Measurements from ENCODE around the gene ADGRF5. TPM values are rescaled to one million over a fixed set of nuclear protein-coding genes. Genes with fewer than 3 reads are reported as not detected.

Gene ADGRF5
- total RNA-seq, 4 donors from 2014 or later, result 4.4 to 13.0 (median 8.4) TPM

GRCh38 chr6:46923476-46923875 is 1.7 kb upstream of the ADGRF5 start:
- H3K9me3 ChIP-seq, result no peaks in the 10 kb centered on the region
- H3K36me3 ChIP-seq, result no peaks in the 10 kb centered on the region
- peak in 1 of 3 donors; percentile 69 for TF ChIP-seq POLR2AphosphoS5 (IDR thresholded peaks at IDR 0.05)
- no peak for TF ChIP-seq CTCF (IDR thresholded peaks at IDR 0.05)
- WGBS, result 65% methylated on average over 7 of the region's 7 CpGs
- H3K27ac ChIP-seq, result peak overlapping the region; percentile 79
- no peaks in the 10 kb centered on the region for H3K27me3 ChIP-seq
- peaks cover 4% of the 10 kb centered on the region for H3K4me1 ChIP-seq
- no peak for DNase-seq (ENCODE audit: low spot score in 2 of 2)
- H3K4me3 ChIP-seq, result no peak overlapping the region

- peak overlapping the region; percentile 79 for H3K27ac ChIP-seq
- H3K36me3 ChIP-seq, result no peaks in the 10 kb centered on the region
- no peaks in the 10 kb centered on the region for H3K4me1 ChIP-seq
- peak overlapping the region; percentile 12 for H3K4me3 ChIP-seq
- TF ChIP-seq POLR2A (IDR thresholded peaks at IDR 0.05) (no peak), EP300 (IDR thresholded peaks at IDR 0.05) (no peak), CTCF (IDR thresholded peaks at IDR 0.05) (no peak), POLR2AphosphoS5 (IDR thresholded peaks at IDR 0.05) (no peak)
- H3K9me3 ChIP-seq, result no peaks in the 10 kb centered on the region
- 69% methylated on average over 6 of the region's 6 CpGs for WGBS
- H3K27me3 ChIP-seq, result no peaks in the 10 kb centered on the region
- no peak for DNase-seq (ENCODE audit: low spot score in 2 of 2)
Measured at GRCh38 chr6:46921059-46921458, 679 bp downstream of the ADGRF5 start.

GRCh38 chr6:46918806-46919205 is 2.9 kb downstream of the ADGRF5 start:
- Histone ChIP-seq H3K4me3 (no peak overlapping the region), H3K27me3 (no peaks in the 10 kb centered on the region), H3K4me1 (no peaks in the 10 kb centered on the region), H3K9me3 (no peaks in the 10 kb centered on the region), H3K36me3 (no peaks in the 10 kb centered on the region), H3K27ac (peak overlapping the region; percentile 37)
- no peak for TF ChIP-seq EP300 (IDR thresholded peaks at IDR 0.05)
- no peak for TF ChIP-seq CTCF (IDR thresholded peaks at IDR 0.05)
- no peak for TF ChIP-seq POLR2A (IDR thresholded peaks at IDR 0.05)
- no peak for TF ChIP-seq POLR2AphosphoS5 (IDR thresholded peaks at IDR 0.05)
- 67% methylated on average over 3 of the region's 3 CpGs for WGBS
- DNase-seq (ENCODE audit: low spot score in 2 of 2), result no peak

- TF ChIP-seq POLR2A (IDR thresholded peaks at IDR 0.05) (no peak), EP300 (IDR thresholded peaks at IDR 0.05) (no peak), CTCF (IDR thresholded peaks at IDR 0.05) (no peak), POLR2AphosphoS5 (IDR thresholded peaks at IDR 0.05) (no peak)
- Histone ChIP-seq H3K9me3 (no peaks in the 10 kb centered on the region), H3K36me3 (no peaks in the 10 kb centered on the region), H3K27me3 (no peaks in the 10 kb centered on the region), H3K4me1 (no peaks in the 10 kb centered on the region), H3K4me3 (no peak overlapping the region), H3K27ac (no peak overlapping the region)
- 71% methylated on average over 3 of the region's 3 CpGs for WGBS
- no peak for DNase-seq (ENCODE audit: low spot score in 2 of 2)
Measured at GRCh38 chr6:46917002-46917545, 4.7 kb downstream of the ADGRF5 start.

GRCh38 chr6:46915866-46916265 is 5.9 kb downstream of the ADGRF5 start:
- Histone ChIP-seq H3K9me3 (no peaks in the 10 kb centered on the region), H3K4me3 (no peak overlapping the region), H3K4me1 (no peaks in the 10 kb centered on the region), H3K27ac (no peak overlapping the region), H3K36me3 (no peaks in the 10 kb centered on the region), H3K27me3 (no peaks in the 10 kb centered on the region)
- 69% methylated on average over 4 of the region's 4 CpGs for WGBS
- no peak for DNase-seq (ENCODE audit: low spot score in 2 of 2)
- TF ChIP-seq CTCF (IDR thresholded peaks at IDR 0.05) (no peak), POLR2A (IDR thresholded peaks at IDR 0.05) (no peak), POLR2AphosphoS5 (IDR thresholded peaks at IDR 0.05) (no peak), EP300 (IDR thresholded peaks at IDR 0.05) (no peak)
